ENCODE data around the gene MED25.

MED25 gene

DNA sequence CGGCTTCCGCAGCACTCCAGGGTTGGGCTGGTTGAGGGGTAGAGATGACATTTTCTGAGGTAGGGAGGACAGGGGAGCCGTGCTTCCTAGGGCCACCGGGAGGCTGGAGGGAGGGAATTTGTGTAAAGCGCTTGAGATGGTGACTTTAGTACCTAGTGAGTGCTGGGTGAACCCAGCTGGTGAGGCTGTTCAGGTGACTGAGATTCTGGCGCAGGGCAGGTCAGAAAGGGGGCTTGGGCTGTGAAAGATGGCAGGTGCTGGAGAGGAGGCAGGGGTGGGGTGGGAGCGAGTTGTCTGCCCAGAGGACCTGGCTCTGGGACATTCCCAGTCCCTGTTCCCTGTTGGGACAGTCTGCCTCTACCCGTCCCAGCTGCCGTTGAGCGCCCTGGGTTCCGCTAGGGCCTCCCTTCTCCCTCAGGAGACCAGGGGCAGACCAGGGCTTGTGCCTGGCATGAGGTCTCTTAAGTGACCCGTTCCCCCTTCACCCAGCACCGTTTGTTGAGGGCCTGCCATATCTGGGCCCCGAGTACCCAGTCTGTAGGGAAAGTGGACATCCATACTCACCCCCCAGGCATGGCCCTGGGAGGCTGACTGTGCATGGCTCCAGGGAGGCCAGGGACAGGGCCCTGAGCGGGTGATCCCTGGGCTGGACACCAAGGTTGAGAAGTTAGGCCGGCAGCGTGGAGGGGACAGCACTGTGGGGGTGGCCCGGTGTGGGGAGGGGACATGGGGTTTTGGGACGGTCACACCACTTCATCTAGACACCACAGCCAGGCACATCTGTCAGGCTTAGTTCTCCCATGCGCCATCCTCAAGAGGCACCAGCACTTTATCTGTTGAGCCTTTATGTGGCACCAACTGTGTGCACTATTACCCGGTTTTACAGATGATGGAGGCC is 37.8 kb downstream of the MED25 start:
- no peak for DNase-seq (ENCODE audit: low read depth in 3 of 3, low spot score in 1 of 3)

GRCh38 chr19:49856574-49857021 is 38.5 kb downstream of the MED25 start:
- no peak for DNase-seq (ENCODE audit: low read depth in 3 of 3, low spot score in 1 of 3)

DNA sequence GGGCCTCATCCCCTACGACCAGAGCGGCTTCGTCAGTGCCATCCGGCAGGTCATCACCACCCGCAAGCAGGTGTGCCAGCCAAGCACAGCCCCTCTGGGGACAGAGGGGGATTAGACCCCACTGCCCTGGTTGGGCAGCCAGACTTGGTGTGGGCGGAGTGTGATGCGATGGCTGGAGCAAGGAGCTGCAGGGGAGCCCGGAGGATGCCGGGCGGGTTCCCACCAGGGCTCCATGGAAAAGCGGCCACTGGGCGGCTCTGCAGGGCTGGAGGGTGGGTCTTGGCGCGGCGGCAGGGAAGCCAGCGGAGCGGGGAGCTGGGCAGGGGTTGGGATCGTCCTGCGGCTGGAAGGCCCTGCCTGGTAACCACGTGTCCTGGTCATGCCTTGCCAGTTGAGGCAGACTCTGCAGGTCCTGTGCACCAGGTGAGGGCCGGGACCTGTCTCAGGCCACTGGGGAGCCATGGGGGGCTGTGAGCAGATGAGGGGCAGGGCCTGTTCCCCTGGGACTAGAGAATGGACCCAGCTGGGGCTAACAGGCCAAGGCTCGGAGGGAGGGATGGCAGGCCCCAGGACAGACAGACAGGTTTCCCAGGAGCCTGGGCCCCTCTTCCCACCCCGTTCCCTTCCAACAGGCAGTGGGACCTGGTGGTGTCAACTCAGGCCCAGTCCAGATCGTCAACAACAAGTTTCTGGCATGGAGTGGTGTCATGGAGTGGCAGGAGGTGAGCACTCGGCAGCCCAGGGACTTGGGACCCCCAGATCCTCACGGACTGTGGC is 39.2 kb downstream of the MED25 start:
- no peak for DNase-seq (ENCODE audit: low read depth in 3 of 3, low spot score in 1 of 3)

DNA sequence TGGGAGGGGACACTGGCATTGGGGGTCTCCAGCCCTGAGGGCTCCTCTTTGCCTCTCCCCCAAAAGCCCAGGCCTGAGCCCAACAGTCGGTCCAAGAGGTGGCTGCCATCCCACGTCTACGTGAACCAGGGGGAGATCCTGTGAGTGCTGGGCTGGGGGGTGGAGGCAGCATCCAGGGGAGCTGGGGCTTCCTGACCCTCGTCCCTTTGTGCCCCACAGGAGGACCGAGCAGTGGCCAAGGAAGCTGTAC is 39.7 kb downstream of the MED25 start:
- no peak for DNase-seq (ENCODE audit: low read depth in 3 of 3, low spot score in 1 of 3)

DNA sequence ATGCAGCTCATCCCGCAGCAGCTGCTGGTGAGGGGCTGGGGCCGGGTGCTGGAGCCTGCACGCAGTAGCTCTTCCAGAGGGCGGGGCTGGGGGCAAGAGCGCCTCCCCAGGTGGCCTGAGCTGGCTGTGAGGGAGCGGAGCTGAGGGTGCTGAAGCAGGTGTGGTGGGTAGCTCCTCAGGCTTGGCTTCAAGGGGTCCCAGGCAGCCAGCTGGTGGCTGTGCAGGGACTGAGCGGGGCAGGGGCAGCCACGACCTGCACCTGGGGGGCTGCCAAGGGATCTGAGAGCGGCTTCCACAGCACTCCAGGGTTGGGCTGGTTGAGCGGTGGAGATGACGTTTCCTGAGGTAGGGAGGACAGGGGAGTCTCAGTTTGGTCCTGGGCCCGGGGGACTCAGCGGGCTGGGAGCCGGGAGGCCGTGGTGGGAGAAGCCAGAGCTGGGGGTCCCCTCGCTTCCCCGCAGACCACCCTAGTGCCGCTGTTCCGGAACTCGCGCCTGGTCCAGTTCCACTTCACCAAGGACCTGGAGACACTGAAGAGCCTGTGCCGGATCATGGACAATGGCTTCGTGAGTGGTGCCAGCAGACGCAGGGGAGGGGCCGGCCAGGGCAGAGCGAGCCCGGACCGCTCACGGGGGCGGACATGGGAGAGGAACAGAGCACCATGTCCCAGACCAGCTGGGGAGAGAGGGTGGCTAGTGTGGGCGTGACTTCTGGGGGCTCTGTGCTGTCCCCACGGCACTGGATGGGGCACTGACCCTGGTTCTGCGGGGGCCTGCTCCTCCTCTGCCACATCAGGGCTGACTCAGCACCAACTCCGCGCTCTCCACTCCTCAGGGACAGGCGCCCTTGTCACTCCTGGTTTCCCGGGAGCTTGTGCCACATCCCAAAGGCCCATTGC is 40.2 kb downstream of the MED25 start:
- no peak for DNase-seq (ENCODE audit: low read depth in 3 of 3, low spot score in 1 of 3)

DNA sequence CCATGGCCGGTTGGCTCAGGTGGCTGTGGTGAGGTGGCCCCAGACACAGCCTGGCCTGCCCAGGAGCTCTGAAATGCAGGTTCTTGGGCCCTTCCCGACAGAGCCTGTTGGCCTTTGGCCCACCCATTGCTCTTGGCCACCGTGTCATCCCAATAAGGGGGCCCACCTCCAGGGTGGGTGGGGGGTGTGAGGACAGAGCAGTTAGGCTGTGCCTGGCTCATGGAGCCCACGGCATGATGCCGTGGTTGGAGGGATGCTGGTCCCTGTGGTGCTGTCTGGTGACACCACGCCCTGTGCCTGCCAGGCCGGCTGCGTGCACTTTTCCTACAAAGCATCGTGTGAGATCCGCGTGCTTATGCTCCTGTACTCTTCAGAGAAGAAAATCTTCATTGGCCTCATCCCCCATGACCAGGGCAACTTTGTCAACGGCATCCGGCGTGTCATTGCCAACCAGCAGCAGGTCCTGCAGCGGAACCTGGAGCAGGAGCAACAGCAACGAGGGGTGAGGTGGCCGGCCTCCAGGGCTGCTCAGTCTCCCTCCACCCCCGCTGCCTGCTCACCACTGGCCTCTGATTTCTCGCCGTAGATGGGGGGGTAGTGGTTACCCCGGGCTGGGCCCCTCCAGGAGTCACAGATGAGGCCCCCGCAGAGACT is 41.7 kb downstream of the MED25 start:
- no peak for DNase-seq (ENCODE audit: low read depth in 3 of 3, low spot score in 1 of 3)

GRCh38 chr19:49860336-49861102 is 42.4 kb downstream of the MED25 start:
- DNase-seq (ENCODE audit: low read depth in 3 of 3, low spot score in 1 of 3), result no peak

DNA sequence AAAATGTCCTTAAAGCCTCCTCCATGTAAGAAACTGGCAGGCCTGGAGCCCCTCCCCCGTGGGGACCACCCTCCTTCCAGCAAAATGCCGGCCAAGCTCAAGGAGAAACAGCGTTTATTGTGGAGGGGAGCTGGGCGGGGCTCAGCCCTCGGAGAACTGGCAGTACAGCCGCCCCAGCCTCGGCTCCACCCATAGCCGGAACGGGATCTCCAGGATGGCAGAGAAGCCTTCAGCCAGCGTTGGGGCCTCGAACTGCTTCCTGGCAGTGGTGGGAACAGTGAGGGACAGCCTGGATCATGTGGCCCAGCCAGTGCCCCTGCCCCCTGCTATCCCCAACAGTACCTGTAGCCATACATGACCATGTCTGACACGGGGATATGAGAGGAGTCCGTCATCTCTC is 43.0 kb downstream of the MED25 start:
- DNase-seq (ENCODE audit: low read depth in 3 of 3, low spot score in 1 of 3), result no peak

GRCh38 chr19:49861541-49862378 is 43.7 kb downstream of the MED25 start:
- no peak for DNase-seq (ENCODE audit: low read depth in 3 of 3, low spot score in 1 of 3)

GRCh38 chr19:49862391-49863253 is 44.5 kb downstream of the MED25 start:
- DNase-seq (ENCODE audit: low read depth in 3 of 3, low spot score in 1 of 3), result no peak

- DNase-seq (ENCODE audit: low read depth in 3 of 3, low spot score in 1 of 3), result no peak
Observed at GRCh38 chr19:49863254-49863934, 45.3 kb downstream of the MED25 start.

DNA sequence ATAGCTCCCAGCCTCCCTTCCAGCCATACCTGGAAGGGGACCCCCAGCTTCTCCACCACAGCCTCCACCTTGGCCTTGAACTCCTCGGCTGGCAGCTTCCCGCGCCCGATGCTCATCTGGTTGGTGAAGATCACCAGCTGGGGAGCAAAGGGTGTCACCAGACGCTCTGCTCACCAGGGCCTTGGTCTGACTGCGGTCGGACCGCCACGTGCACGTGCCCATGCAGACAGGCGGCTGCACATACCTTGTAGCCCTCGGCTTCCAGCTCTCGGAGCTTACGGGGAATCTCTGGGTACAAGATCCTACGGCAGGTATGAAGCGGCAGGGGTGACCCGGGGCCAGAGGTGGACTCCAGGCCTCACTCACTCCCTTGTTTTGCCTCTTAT is 45.8 kb downstream of the MED25 start:
- DNase-seq (ENCODE audit: low read depth in 3 of 3, low spot score in 1 of 3), result no peak

- no peak for DNase-seq (ENCODE audit: low read depth in 3 of 3, low spot score in 1 of 3)
Observed at GRCh38 chr19:49864890-49865289, 46.8 kb downstream of the MED25 start.

DNA sequence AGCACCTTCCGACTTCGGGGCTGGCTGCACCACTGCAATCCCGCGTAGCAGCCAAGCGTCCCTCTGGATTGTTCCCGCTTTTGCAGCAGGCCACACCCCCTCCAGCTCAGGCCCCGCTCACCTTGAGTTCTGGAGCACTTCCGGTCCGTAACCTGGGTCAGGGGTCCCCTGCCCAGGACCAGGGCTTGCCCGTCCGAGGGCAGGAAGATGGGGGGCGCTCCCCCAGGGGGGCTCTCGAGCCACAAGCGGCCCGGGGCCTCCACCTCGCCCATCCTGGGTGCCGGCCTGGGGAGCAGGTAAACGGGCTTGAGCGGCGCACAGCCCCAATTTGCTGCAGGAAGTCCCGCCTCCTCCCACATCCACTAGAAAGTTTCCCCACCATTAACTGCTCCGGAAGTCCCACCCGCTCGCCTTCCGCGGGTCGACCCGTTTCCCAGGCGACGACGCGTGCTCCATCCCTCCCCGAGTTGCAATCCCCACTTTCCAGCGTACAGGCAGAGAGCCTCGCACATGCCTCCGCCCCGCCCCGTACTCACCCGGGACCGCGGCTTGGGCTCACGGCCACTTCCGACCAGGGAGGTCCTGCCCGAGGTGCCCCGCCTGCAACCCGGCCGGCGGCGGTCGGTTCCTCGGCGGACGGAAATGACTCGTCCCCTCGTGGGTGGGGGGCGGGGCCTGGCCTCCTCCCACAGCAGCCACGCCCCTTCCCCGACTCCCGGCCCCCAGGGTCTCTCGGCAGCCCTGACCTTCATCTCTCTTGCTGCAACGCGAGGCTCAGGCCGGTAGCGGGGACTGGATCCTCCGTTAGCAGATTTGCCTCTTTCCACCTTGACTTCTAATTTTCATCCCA is 49.1 kb downstream of the MED25 start, which contains the start of gene PNKP:
TSS of gene PNKP (minus strand) at position 644 of the 850 bp plus-strand sequence. CDS start at position 272, 372 bp downstream.
- peak; percentile 46 to 95 (median 63) for DNase-seq (ENCODE audit: low read depth in 3 of 3, low spot score in 1 of 3)

DNA sequence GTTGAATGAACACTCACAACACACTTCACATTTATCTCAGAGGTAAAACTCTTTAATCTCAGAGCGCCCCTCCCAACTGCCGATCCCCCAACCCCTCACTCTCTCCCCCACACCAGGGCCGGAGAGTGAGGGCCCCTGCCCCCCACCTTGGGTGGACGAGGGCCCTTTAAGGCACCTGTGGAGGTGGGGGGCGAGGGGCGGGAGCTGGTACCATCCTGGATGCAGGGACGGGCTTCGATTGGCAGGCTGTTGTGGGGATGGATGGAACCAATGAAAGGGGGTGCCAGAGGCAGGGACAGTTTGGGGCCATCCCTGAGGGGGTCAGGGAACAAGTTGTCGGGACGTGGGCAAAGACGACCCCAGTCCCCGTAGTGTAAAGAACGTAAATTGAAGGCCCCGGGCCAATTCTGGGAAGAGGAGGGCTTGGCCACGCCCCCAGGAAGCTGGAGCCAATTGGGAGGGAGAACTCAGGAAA is 51.0 kb downstream of the MED25 start:
- peak in 1 of 3 donors; percentile 62 for DNase-seq (ENCODE audit: low read depth in 3 of 3, low spot score in 1 of 3)

GRCh38 chr19:49869484-49870308 is 51.6 kb downstream of the MED25 start:
- peak; percentile 71 to 82 (median 75) for DNase-seq (ENCODE audit: low read depth in 3 of 3, low spot score in 1 of 3)
